IMR-90 (cell line): ENCODE measurements around the gene RNF217.

Source experiments
- BHLHE40 ChIP-seq: fragments of 150-350 bp; IDR thresholded peaks from 2 replicates; pipeline ENCODE4 v1.6.1; 2016; ENCODE audit warnings: mild to moderate bottlenecking, low read depth, low read length
- CEBPB ChIP-seq: IDR thresholded peaks from 2 replicates; pipeline ENCODE4 v1.6.1; 2012; ENCODE audit warnings: low read depth, low read length, improper control_type of control experiment
- CTCF ChIP-seq: conservative IDR thresholded peaks from 2 replicates; pipeline ENCODE4 v1.5.1; 2012; ENCODE audit warnings: mild to moderate bottlenecking, low read depth, low read length, improper control_type of control experiment
- ELK1 ChIP-seq: fragments of 150-350 bp; IDR thresholded peaks from 2 replicates; pipeline ENCODE4 v1.6.1; 2016; ENCODE audit warnings: low read depth, mild to moderate bottlenecking, low read length, moderate library complexity, borderline replicate concordance
- FOS ChIP-seq: fragments of 150-350 bp; IDR thresholded peaks from 2 replicates; pipeline ENCODE4 v1.6.1; 2016; ENCODE audit warnings: low read depth, low read length
- MAFK ChIP-seq: IDR thresholded peaks from 2 replicates; pipeline ENCODE4 v1.6.1; 2012; ENCODE audit warnings: low read depth, low read length, improper control_type of control experiment
- MAZ ChIP-seq: IDR thresholded peaks from 2 replicates; pipeline ENCODE4 v1.6.1; 2012; ENCODE audit warnings: low read depth, mild to moderate bottlenecking, low read length, improper control_type of control experiment, moderate library complexity, borderline replicate concordance
- MXI1 ChIP-seq: IDR thresholded peaks from 2 replicates; pipeline ENCODE4 v1.6.1; 2012; ENCODE audit warnings: low read depth, mild to moderate bottlenecking, low read length, moderate library complexity, borderline replicate concordance
- NFE2L2 ChIP-seq: fragments of 150-350 bp; IDR thresholded peaks from 2 replicates; pipeline ENCODE4 v1.6.1; 2016; ENCODE audit warnings: low read depth, mild to moderate bottlenecking, low read length
- POLR2A ChIP-seq: IDR thresholded peaks from 2 replicates; pipeline ENCODE4 v1.6.1; 2012; ENCODE audit warnings: mild to moderate bottlenecking, low read depth, low read length
- RAD21 ChIP-seq: IDR thresholded peaks from 2 replicates; pipeline ENCODE4 v1.6.1; 2012; ENCODE audit warnings: low read length, improper control_type of control experiment
- RCOR1 ChIP-seq: IDR thresholded peaks from 2 replicates; pipeline ENCODE4 v1.6.1; 2012; ENCODE audit warnings: mild to moderate bottlenecking, low read length, improper control_type of control experiment; ENCODE audit not compliant: insufficient replicate concordance
- RFX5 ChIP-seq: IDR thresholded peaks from 2 replicates; pipeline ENCODE4 v1.8.0; 2012; ENCODE audit warnings: low read depth, mild to moderate bottlenecking, low read length, moderate library complexity
- USF2 ChIP-seq: fragments of 150-350 bp; IDR thresholded peaks from 2 replicates; pipeline ENCODE4 v1.6.1; 2017; ENCODE audit warnings: mild to moderate bottlenecking, antibody characterized with exemption, low read length, low read depth

- TF ChIP-seq BHLHE40 (no peak), ELK1 (no peak), CTCF (no peak), FOS (no peak), POLR2A (no peak), USF2 (no peak), MXI1 (no peak), RCOR1 (no peak), MAFK (no peak), NFE2L2 (no peak), RAD21 (no peak), CEBPB (peak; percentile 42; the same call in 1 of the 2 replicates), RFX5 (no peak), MAZ (no peak)
These were observed 88.6 kb downstream of the RNF217 start for GRCh38 chr6:125050663-125051318.
